ENCODE results near the gene NPSR1. TPM values are rescaled to one million over a fixed set of nuclear protein-coding genes. Genes with fewer than 3 reads are reported as not detected.
"Not testable (repeated sequence)": the region's sequence is repeated elsewhere in the genome, so short reads cannot be mapped to it uniquely, and the experiment has no call there.

NPSR1 gene
- total RNA-seq, 2 donors from 2014 or later = not detected

GRCh38 chr7:34787586-34787985, 129.6 kb downstream of the NPSR1 start:
- Mint-ChIP-seq H3K27ac (no peak overlapping the region), H3K27me3 (ENCODE audit: low read depth) (no peaks in the 10 kb centered on the region), H3K36me3 (ENCODE audit: insufficient read depth in 2 of 2) (peaks cover 0 to 7% of the 10 kb centered on the region in 2 donors), H3K9me3 (peaks cover 6 to 9% of the 10 kb centered on the region in 2 donors), H3K4me3 (no peak overlapping the region), H3K4me1 (ENCODE audit: low read depth) (no peaks in the 10 kb centered on the region)
- DNase-seq = no peak
- ATAC-seq (replicated peaks in 1 of 2) = no peak

- H3K36me3 Mint-ChIP-seq (ENCODE audit: insufficient read depth in 2 of 2) = no peaks in the 10 kb centered on the region
- no peak for DNase-seq
- peaks cover 20% of the 10 kb centered on the region for H3K27me3 Mint-ChIP-seq (ENCODE audit: low read depth)
- no peak for ATAC-seq (replicated peaks in 1 of 2)
- no peaks in the 10 kb centered on the region for H3K4me1 Mint-ChIP-seq (ENCODE audit: low read depth)
- no peak overlapping the region for H3K27ac Mint-ChIP-seq
- H3K4me3 Mint-ChIP-seq = no peak overlapping the region
- no peaks in the 10 kb centered on the region for H3K9me3 Mint-ChIP-seq
Observed at GRCh38 chr7:34806831-34807230, 148.8 kb downstream of the NPSR1 start.

GRCh38 chr7:34807548-34808340, 149.7 kb downstream of the NPSR1 start:
- Mint-ChIP-seq H3K27ac (no peak overlapping the region), H3K36me3 (ENCODE audit: insufficient read depth in 2 of 2) (no peaks in the 10 kb centered on the region), H3K27me3 (ENCODE audit: low read depth) (peaks cover 24% of the 10 kb centered on the region), H3K9me3 (no peaks in the 10 kb centered on the region), H3K4me1 (ENCODE audit: low read depth) (no peaks in the 10 kb centered on the region), H3K4me3 (no peak overlapping the region)
- DNase-seq = no peak
- ATAC-seq (replicated peaks in 1 of 2) = no peak

GRCh38 chr7:34814203-34814842, 156.3 kb downstream of the NPSR1 start:
- not testable (repeated sequence) for H3K36me3 Mint-ChIP-seq (ENCODE audit: insufficient read depth in 2 of 2); H3K4me3 Mint-ChIP-seq; ATAC-seq (replicated peaks in 1 of 2); H3K4me1 Mint-ChIP-seq (ENCODE audit: low read depth); DNase-seq; H3K27ac Mint-ChIP-seq; H3K9me3 Mint-ChIP-seq
- H3K27me3 Mint-ChIP-seq (ENCODE audit: low read depth) = peaks cover 18% of the 10 kb centered on the region

GRCh38 chr7:34821932-34822558, 164.0 kb downstream of the NPSR1 start:
- H3K27me3 Mint-ChIP-seq (ENCODE audit: low read depth) = peaks cover 10% of the 10 kb centered on the region
- DNase-seq (no peak), ATAC-seq (replicated peaks in 1 of 2) (no peak)
- no peak overlapping the region for H3K27ac Mint-ChIP-seq
- H3K4me1 Mint-ChIP-seq (ENCODE audit: low read depth) = no peaks in the 10 kb centered on the region
- H3K36me3 Mint-ChIP-seq (ENCODE audit: insufficient read depth in 2 of 2) = no peaks in the 10 kb centered on the region
- H3K9me3 Mint-ChIP-seq = no peaks in the 10 kb centered on the region
- H3K4me3 Mint-ChIP-seq = no peak overlapping the region

GRCh38 chr7:34823650-34824258, 165.7 kb downstream of the NPSR1 start:
- H3K4me3 Mint-ChIP-seq = no peak overlapping the region
- ATAC-seq (replicated peaks in 1 of 2) = peak in 1 of 2 donors; percentile 38

GRCh38 chr7:34825221-34825620, 167.2 kb downstream of the NPSR1 start:
- Mint-ChIP-seq H3K27me3 (ENCODE audit: low read depth) (peaks cover 23% of the 10 kb centered on the region), H3K4me3 (no peak overlapping the region), H3K4me1 (ENCODE audit: low read depth) (no peaks in the 10 kb centered on the region), H3K9me3 (no peaks in the 10 kb centered on the region), H3K27ac (no peak overlapping the region), H3K36me3 (ENCODE audit: insufficient read depth in 2 of 2) (no peaks in the 10 kb centered on the region)
- DNase-seq = no peak
- no peak for ATAC-seq (replicated peaks in 1 of 2)

More at GRCh38 chr7:34823650-34824258, 165.7 kb downstream of the NPSR1 start:
- Mint-ChIP-seq H3K27ac (no peak overlapping the region), H3K27me3 (ENCODE audit: low read depth) (peaks cover 17% of the 10 kb centered on the region), H3K4me1 (ENCODE audit: low read depth) (no peaks in the 10 kb centered on the region), H3K36me3 (ENCODE audit: insufficient read depth in 2 of 2) (no peaks in the 10 kb centered on the region), H3K9me3 (no peaks in the 10 kb centered on the region)
- DNase-seq = peak; percentile 46 to 60

GRCh38 chr7:34830390-34830789, 172.4 kb downstream of the NPSR1 start:
- DNase-seq (no peak), ATAC-seq (replicated peaks in 1 of 2) (no peak)
- Mint-ChIP-seq H3K36me3 (ENCODE audit: insufficient read depth in 2 of 2) (no peaks in the 10 kb centered on the region), H3K4me1 (ENCODE audit: low read depth) (no peaks in the 10 kb centered on the region), H3K27me3 (ENCODE audit: low read depth) (peaks cover 14% of the 10 kb centered on the region), H3K27ac (no peak overlapping the region), H3K4me3 (no peak overlapping the region), H3K9me3 (no peaks in the 10 kb centered on the region)

GRCh38 chr7:34831436-34831835, 173.4 kb downstream of the NPSR1 start:
- Mint-ChIP-seq H3K27me3 (ENCODE audit: low read depth) (peaks cover 13% of the 10 kb centered on the region), H3K9me3 (no peaks in the 10 kb centered on the region), H3K4me3 (no peak overlapping the region), H3K36me3 (ENCODE audit: insufficient read depth in 2 of 2) (no peaks in the 10 kb centered on the region), H3K4me1 (ENCODE audit: low read depth) (no peaks in the 10 kb centered on the region), H3K27ac (no peak overlapping the region)
- no peak for ATAC-seq (replicated peaks in 1 of 2)
- no peak for DNase-seq

GRCh38 chr7:34832020-34832419, 174.0 kb downstream of the NPSR1 start:
- no peak overlapping the region for H3K27ac Mint-ChIP-seq
- H3K36me3 Mint-ChIP-seq (ENCODE audit: insufficient read depth in 2 of 2) = no peaks in the 10 kb centered on the region
- no peak for DNase-seq
- peaks cover 13% of the 10 kb centered on the region for H3K27me3 Mint-ChIP-seq (ENCODE audit: low read depth)
- H3K9me3 Mint-ChIP-seq = no peaks in the 10 kb centered on the region
- no peaks in the 10 kb centered on the region for H3K4me1 Mint-ChIP-seq (ENCODE audit: low read depth)
- no peak for ATAC-seq (replicated peaks in 1 of 2)
- no peak overlapping the region for H3K4me3 Mint-ChIP-seq

- H3K27ac Mint-ChIP-seq = no peak overlapping the region
- no peaks in the 10 kb centered on the region for H3K36me3 Mint-ChIP-seq (ENCODE audit: insufficient read depth in 2 of 2)
- ATAC-seq (replicated peaks in 1 of 2) = no peak
- no peak for DNase-seq
- H3K9me3 Mint-ChIP-seq = no peaks in the 10 kb centered on the region
- H3K27me3 Mint-ChIP-seq (ENCODE audit: low read depth) = peaks cover 28% of the 10 kb centered on the region
- H3K4me3 Mint-ChIP-seq = no peak overlapping the region
- H3K4me1 Mint-ChIP-seq (ENCODE audit: low read depth) = no peaks in the 10 kb centered on the region
Observed at GRCh38 chr7:34835901-34836600, 178.0 kb downstream of the NPSR1 start.

GRCh38 chr7:34837316-34837715, 179.3 kb downstream of the NPSR1 start:
- Mint-ChIP-seq H3K36me3 (ENCODE audit: insufficient read depth in 2 of 2) (no peaks in the 10 kb centered on the region), H3K4me1 (ENCODE audit: low read depth) (no peaks in the 10 kb centered on the region), H3K4me3 (no peak overlapping the region), H3K27ac (no peak overlapping the region), H3K27me3 (ENCODE audit: low read depth) (peaks cover 28% of the 10 kb centered on the region), H3K9me3 (no peaks in the 10 kb centered on the region)
- ATAC-seq (replicated peaks in 1 of 2) = no peak
- no peak for DNase-seq

All from activated T-cell treated with anti-CD3 and anti-CD28 coated beads, Interleukin-2, amount 50 U/mL, for 72 hours (primary cell).